Neural cell (in vitro differentiated cells): ENCODE data around the gene AFG1L.

Experiments used
- EP300 ChIP-seq: fragments of 450-650 bp; conservative IDR thresholded peaks from 2 replicates; pipeline ENCODE4 v1.6.1; 2014; ENCODE audit warnings: antibody characterized with exemption, mild to moderate bottlenecking, moderate library complexity; ENCODE audit not compliant: poor library complexity, severe bottlenecking
- EZH2 ChIP-seq: fragments of 200-600, 300-800 bp; shearing (Covaris generic), sonication (generic); IDR thresholded peaks from 2 replicates; pipeline ENCODE4 v1.6.1; 2014; ENCODE audit warnings: antibody characterized with exemption, low read length, borderline replicate concordance, mild to moderate bottlenecking; ENCODE audit not compliant: insufficient read depth, poor library complexity, severe bottlenecking
- POLR2AphosphoS5 ChIP-seq: IDR thresholded peaks from 2 replicates; pipeline ENCODE4 v1.6.1; 2012
- RAD21 ChIP-seq: fragments of 450-650 bp; conservative IDR thresholded peaks from 2 replicates; pipeline ENCODE4 v1.6.1; 2014; ENCODE audit warnings: antibody characterized with exemption, mild to moderate bottlenecking, moderate library complexity
- TAF1 ChIP-seq: IDR thresholded peaks from 2 replicates; pipeline ENCODE4 v1.6.1; 2012; ENCODE audit warnings: low read depth
- TF ChIP-seq, protein P1 (sequence below): fragments of 450-650 bp; IDR thresholded peaks from 2 replicates; pipeline ENCODE4 v1.5.1; 2014; ENCODE audit warnings: antibody characterized with exemption, mild to moderate bottlenecking, moderate library complexity; ENCODE audit not compliant: poor library complexity, severe bottlenecking

DNA sequence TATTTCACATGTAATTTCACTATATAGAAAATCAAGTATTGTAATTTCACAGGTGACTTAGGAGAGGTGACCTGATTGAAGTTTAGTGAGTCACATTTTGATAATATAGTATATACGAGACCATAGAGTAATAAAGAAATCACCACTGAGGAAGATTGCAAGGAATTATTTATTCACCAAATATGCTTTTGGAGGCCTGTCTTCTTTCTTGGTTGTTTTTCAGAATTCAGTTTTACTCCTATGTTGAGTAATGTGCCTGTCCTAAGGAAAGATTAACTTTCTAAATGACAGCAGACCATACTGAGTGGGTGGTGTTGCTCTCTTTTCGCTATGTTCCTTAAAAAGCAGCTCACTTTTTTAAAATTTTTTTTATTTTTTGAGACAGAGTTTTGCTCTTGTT, 178.3 kb downstream of the AFG1L start:
- TF ChIP-seq, protein P1, sequence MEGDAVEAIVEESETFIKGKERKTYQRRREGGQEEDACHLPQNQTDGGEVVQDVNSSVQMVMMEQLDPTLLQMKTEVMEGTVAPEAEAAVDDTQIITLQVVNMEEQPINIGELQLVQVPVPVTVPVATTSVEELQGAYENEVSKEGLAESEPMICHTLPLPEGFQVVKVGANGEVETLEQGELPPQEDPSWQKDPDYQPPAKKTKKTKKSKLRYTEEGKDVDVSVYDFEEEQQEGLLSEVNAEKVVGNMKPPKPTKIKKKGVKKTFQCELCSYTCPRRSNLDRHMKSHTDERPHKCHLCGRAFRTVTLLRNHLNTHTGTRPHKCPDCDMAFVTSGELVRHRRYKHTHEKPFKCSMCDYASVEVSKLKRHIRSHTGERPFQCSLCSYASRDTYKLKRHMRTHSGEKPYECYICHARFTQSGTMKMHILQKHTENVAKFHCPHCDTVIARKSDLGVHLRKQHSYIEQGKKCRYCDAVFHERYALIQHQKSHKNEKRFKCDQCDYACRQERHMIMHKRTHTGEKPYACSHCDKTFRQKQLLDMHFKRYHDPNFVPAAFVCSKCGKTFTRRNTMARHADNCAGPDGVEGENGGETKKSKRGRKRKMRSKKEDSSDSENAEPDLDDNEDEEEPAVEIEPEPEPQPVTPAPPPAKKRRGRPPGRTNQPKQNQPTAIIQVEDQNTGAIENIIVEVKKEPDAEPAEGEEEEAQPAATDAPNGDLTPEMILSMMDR: no peak
- TF ChIP-seq EP300 (no peak), EZH2 (no peak), POLR2AphosphoS5 (no peak), RAD21 (no peak), TAF1 (no peak)
